ENCODE measurements around the gene VAV1.

VAV1 gene

GRCh38 chr19:6822311-6822670 is 49.8 kb downstream of the VAV1 start:
- no peak for TF ChIP-seq POLR2AphosphoS5 (IDR thresholded peaks at IDR 0.05; ENCODE audit: low read depth, low read length)
- TF ChIP-seq REST (IDR thresholded peaks at IDR 0.05; ENCODE audit: insufficient read depth in 1 of 2, low read depth in 2 of 2, low read length in 2 of 2) = no peak
- TF ChIP-seq TAF1 (IDR thresholded peaks at IDR 0.05; ENCODE audit: borderline replicate concordance, insufficient read depth, low read length) = no peak
- TF ChIP-seq FOXP2 (optimal IDR thresholded peaks at IDR 0.05; ENCODE audit: borderline replicate concordance, extremely low read depth, extremely low read length, insufficient read depth) = no peak
- no peak for TF ChIP-seq SIN3A (IDR thresholded peaks at IDR 0.05; ENCODE audit: borderline replicate concordance, insufficient read depth, low read length)

- TF ChIP-seq FOXP2 (optimal IDR thresholded peaks at IDR 0.05; ENCODE audit: borderline replicate concordance, extremely low read depth, extremely low read length, insufficient read depth) = no peak
- no peak for TF ChIP-seq REST (IDR thresholded peaks at IDR 0.05; ENCODE audit: insufficient read depth in 1 of 2, low read depth in 2 of 2, low read length in 2 of 2)
- no peak for TF ChIP-seq POLR2AphosphoS5 (IDR thresholded peaks at IDR 0.05; ENCODE audit: low read depth, low read length)
- TF ChIP-seq TAF1 (IDR thresholded peaks at IDR 0.05; ENCODE audit: borderline replicate concordance, insufficient read depth, low read length) = no peak
Observed at GRCh38 chr19:6825076-6825774, 52.7 kb downstream of the VAV1 start.

- TF ChIP-seq POLR2AphosphoS5 (IDR thresholded peaks at IDR 0.05; ENCODE audit: low read depth, low read length) = no peak
- TF ChIP-seq SIN3A (IDR thresholded peaks at IDR 0.05; ENCODE audit: borderline replicate concordance, insufficient read depth, low read length) = no peak
- no peak for TF ChIP-seq REST (IDR thresholded peaks at IDR 0.05; ENCODE audit: insufficient read depth in 1 of 2, low read depth in 2 of 2, low read length in 2 of 2)
- no peak for TF ChIP-seq FOXP2 (optimal IDR thresholded peaks at IDR 0.05; ENCODE audit: borderline replicate concordance, extremely low read depth, extremely low read length, insufficient read depth)
- no peak for TF ChIP-seq TAF1 (IDR thresholded peaks at IDR 0.05; ENCODE audit: borderline replicate concordance, insufficient read depth, low read length)
Observed at GRCh38 chr19:6826281-6826920, 53.9 kb downstream of the VAV1 start.

GRCh38 chr19:6828306-6828697 is 55.8 kb downstream of the VAV1 start:
- TF ChIP-seq TAF1 (IDR thresholded peaks at IDR 0.05; ENCODE audit: borderline replicate concordance, insufficient read depth, low read length) = no peak
- TF ChIP-seq REST (IDR thresholded peaks at IDR 0.05; ENCODE audit: insufficient read depth in 1 of 2, low read depth in 2 of 2, low read length in 2 of 2) = no peak
- TF ChIP-seq SIN3A (IDR thresholded peaks at IDR 0.05; ENCODE audit: borderline replicate concordance, insufficient read depth, low read length) = no peak
- no peak for TF ChIP-seq POLR2AphosphoS5 (IDR thresholded peaks at IDR 0.05; ENCODE audit: low read depth, low read length)
- TF ChIP-seq FOXP2 (optimal IDR thresholded peaks at IDR 0.05; ENCODE audit: borderline replicate concordance, extremely low read depth, extremely low read length, insufficient read depth) = no peak
